Measurements from ENCODE around the gene PLPP3.

PLPP3 gene

DNA sequence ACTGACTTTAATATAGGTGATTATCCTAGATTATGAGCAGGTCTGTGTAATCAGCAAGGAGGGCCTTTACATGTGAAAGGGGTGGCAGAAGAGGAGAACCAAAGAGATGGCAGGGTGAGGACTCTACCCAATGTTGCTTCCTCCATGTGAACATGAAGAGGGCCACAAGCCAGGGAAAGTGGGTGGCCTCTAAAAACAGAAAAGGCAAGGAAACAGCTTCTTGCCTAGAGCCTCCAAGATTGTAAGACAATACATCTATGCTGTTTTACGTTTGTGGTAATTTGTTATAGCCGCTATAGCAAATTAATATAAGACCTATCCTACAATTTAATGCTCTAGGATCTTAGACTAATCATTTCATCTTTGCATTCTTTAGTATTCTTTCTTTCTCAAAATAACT is 85.5 kb downstream of the PLPP3 start:
- no peak for DNase-seq

GRCh38 chr1:56491441-56491840 is 87.9 kb downstream of the PLPP3 start:
- no peak for DNase-seq

DNA sequence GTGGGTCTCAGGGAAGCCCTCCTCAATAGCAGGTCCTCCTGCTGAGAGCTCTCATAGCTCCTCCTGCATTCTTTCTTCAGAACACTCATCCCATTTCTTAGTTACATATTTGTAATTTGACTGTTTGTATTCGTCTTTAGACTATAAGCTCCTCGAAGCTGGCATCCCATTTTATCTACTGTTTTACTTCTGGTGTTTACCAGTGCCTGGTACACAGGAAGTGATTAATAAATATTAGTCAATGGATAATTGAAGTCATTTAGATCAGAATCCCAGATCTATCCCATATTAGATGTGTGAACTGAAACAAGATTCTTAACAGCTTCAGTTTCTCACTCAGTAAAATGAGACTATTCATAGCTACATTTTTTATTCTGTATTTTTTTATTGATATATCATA is 88.7 kb downstream of the PLPP3 start:
- DNase-seq = no peak

GRCh38 chr1:56489695-56490094 is 89.7 kb downstream of the PLPP3 start:
- DNase-seq = no peak

DNA sequence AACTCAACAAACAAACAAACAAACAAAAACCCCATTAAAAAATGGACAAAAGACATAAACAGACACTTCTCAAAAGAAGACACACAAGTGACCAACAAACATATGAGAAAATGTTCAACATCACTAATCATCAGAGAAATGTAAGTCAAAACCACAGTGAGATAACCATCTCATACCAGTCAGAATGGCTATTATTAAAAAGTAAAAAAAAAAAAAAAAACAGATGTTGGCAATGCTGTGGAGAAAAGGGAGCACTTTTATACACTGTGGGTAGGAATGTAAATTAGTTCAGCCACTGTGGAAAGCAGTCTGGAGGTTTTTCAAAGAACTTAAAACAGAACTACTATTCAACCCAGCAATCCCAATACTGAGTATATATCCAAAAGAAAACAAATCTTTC is 94.7 kb downstream of the PLPP3 start:
- no peak for DNase-seq

- no peak for DNase-seq
Observed at GRCh38 chr1:56483104-56483503, 96.3 kb downstream of the PLPP3 start.

DNA sequence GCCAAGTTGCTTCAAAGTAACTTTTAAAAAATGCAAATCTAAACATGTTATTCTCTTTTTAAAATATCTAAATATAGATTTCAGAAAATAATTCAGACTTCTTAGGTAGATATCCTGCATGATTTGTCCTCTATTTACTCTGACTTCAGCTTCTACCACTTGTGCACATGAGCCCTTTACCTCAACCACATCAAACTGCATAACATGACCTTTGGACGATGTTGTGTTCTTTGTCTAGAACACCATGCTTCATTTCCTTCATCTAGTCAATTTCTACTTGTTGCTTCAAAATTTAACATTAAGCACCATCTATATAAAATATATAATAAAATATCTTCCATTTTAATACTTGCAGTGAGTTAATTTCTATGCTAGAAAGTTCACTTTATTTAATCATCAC is 96.9 kb downstream of the PLPP3 start:
- DNase-seq = no peak

DNA sequence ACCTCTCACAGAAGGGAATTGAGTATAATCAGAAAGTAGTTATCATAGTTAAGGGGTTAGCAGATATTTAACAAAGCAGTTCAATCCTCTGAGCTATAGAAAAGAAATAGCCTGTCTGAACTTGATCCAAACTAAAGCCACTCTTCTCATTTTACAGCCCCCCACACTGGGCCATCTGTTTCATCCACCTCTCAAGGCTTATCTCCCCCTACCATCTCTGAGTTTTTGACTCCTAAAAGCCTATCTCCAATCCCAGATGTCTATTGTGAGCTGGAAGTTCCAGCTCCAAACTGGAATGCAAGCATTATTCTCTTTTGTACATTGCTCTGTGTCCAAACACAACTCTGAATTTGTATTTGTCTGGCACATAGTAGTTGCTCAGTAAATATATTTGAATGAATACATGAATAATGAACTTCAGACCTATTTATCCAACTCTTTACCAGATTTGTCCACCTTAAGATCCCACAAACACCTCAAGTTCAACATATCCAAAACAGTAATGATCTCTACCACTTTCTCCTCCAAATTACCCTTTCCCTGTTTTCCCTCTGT is 98.1 kb downstream of the PLPP3 start:
- DNase-seq = no peak

- DNase-seq = no peak
Observed at GRCh38 chr1:56478734-56479133, 100.6 kb downstream of the PLPP3 start.

- no peak for DNase-seq
Observed at GRCh38 chr1:56477164-56478111, 101.9 kb downstream of the PLPP3 start.

DNA sequence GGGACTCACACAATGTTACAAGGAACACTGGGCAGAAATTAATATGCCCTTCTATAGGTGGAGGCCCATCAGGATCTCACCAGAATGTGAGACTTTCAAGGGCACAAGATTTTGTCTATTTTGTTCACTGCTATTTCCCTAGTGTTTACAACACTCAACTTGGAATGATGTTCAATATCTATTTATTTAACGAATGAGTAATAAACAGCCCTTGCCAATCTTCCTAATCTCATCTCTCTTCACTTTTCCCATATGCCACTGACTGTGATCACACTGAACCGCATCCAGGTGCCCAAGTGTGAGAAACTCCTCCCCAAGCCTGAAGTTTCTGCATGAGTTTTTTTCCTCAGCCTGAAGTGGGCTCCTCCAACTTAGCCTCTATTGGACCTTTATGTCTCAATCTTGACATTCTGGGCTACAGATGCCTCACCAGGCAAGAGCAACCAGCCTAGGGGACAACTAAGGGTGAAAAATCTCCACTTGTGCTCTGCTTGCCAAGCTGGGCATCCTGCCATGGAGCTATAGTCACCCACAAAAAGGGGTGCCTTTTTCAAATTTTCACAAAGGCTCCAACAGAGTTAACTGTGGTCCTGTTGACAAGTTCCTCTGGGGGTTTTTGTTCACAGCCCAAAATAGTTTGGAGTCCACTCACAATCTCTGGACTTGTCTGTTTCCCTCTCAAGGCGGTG is 105.6 kb downstream of the PLPP3 start:
- DNase-seq = no peak

- DNase-seq = no peak
Observed at GRCh38 chr1:56472860-56473259, 106.5 kb downstream of the PLPP3 start.

DNA sequence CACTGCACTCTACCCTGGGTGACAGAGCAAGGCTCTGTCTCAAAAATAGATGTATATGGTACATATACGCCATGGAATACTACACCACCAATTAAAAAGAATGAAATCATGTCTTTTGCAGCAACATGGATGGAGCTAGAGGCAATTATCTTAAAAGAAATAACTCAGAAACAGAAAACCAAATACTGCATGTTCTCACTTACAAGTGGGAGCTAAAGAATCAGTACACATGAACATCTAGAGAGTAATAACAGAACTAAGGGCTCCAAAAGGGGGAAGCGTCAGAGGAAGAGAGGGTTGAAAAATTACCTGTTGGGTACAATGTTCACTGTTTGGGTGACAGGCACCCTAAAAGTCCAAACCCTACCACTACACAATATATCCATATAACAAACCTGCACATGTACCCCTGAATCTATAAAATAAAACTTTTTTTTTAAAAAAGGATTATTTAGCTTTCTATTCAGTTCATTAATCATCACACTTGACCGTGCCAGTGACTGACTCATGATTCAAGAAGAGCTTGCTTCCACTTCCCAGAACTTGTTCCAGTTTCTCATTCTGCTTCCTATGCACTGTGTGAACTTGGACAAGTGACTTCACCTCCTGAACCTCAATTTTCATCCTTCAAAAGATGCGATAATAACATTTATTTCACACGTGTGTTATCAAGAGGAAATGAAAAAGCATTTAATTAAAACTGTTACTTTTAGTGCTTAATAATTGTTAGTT is 109.6 kb downstream of the PLPP3 start:
- DNase-seq = no peak

DNA sequence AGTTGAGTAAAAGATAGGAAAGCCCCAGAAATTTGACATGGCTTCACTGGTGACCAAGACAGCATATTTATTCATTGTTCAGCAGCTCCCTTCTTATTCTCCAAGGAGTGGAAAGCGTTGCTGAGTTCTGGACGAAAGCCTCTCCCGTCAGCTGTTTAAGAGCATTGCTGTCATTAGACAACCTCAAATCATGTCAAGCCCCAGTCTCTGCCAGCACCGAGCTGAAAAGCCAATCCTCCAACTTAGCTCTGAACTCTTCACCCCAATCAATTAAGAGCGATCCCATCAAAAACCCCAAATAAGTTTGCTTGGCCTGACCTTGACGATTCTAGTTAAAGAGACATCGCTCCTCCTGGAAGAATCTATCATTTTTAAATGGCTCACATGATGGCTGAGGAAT is 110.8 kb downstream of the PLPP3 start:
- no peak for DNase-seq

DNA sequence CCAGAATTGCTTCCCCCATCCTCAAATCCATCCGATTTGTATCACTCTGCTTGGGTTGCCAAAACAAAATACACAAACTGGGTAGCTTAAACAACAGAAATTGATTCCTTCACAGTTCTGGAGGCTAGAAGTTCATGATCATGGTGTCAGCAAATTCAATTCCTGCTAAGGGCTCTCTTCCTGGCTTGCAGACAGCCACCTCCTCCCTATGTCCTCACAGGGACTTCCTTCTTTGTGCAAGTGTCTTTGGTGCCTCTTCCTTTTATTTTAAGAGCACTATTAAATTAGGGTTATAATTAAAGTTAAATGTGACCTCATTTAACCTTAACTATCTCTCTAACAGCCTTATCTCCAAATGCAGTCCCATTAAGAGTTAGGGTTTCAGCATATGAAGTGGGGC is 112.8 kb downstream of the PLPP3 start:
- no peak for DNase-seq

DNA sequence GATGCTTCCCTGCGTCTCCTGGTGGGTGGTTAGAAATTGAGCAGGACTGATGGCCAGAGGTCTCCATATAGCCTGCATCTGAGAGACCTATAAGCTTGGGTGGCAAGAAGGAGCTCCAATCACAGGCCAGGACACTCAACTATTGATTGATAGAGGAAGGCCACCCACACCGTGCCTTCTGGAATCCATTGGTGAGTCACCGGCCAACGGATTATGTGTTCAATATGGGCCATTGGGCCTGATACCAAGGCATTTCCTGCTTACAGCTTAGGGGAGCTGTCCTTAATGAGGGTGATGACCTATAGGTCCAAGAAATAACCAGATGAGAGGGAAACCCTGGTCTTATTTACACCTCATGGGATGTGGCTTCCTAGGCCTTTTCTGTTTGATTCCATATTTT is 115.1 kb downstream of the PLPP3 start:
- no peak for DNase-seq

DNA sequence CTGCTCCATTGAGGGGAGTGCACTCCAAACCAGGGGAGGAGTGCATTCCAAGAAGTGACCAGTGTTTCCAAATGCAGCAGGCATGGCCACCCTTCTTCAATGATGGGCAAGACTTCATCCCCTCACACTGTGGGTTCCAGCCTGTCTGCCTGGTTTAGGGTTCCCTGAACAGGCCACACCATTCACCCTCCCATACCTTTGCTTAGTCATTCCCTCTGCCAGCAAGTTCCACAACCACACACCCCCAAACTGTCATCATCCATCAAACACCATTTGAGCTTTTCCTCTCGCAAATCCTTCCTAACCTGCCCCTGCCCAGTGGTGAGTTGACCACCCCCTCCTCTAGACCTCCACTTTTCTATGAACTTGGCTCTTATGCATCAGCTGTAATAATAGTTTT is 116.0 kb downstream of the PLPP3 start:
- DNase-seq = no peak

GRCh38 chr1:56462209-56462608 is 117.2 kb downstream of the PLPP3 start:
- no peak for DNase-seq

DNA sequence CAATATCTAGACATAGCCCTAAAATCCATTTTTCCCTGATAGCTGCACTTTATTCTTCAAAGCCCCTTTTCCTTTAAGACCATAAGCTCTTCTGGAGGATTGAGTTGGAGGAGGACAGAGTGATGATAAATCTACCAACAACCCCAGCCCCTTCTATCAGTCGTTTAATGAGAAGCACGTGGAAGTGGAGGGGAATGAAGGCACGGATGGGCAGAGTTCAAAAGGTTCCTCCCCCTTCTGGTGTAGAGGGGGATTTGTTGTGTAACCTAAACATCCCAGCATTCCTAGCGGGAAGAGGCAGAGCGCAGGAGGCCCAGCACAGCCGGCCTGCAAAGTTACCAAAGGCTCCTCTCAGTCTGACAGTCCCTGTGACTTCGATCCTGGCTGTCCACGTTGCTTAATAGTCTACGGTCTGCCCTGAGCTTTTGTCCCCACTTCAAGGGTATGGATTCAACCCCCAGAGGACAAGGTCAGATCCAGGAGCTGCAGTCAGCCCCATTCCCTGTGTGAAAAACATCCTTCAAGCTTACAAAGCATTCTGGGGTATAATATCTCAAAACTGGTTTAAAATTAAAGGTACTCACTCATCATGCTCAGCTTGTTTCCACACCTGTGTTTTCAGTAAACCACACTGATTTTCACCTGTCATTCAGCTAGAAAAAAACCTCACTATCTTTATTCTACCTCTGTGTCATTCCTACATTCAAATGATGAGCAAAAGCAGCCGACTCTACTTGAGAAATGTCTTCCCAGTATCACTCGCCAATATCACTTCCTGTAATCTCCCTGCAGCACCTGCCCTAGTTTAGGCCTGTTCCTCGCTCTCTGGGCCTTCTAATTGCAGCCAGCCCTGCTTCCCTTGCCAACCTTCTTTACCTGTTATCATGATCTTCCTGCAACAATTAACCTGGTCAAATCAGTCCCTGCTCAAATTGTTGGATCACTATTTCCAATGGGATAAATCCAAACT is 117.9 kb downstream of the PLPP3 start:
- DNase-seq = no peak

DNA sequence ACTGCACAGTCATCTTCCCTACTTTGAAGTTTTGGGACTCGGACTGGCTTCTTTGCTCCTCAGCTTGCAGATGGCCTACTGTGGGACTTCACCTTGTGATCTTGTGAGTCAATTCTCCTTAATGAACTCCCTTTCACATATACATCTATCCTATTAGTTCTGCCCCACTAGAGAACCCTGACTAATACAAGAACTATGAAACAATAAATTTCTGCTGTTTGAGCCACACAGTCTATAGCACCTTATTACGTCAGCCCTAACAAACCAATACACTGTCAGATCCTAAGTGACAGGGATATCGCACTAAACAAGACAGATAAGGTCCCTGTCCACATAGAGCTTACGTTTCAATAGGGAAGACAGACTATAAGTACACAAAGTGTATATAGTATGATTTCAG is 120.1 kb downstream of the PLPP3 start:
- DNase-seq = no peak

GRCh38 chr1:56457756-56458375 is 121.5 kb downstream of the PLPP3 start:
- no peak for DNase-seq

All from activated CD4-positive, alpha-beta T cell treated with anti-CD3 and anti-CD28 coated beads for 4 hours (primary cell).